D721Med (cell line): ENCODE results near the gene TBC1D1.

Experiments used
- DNase-seq: peaks from one replicate; pipeline ENCODE4 v3.0.0; 2011; ENCODE audit warnings: low spot score; ENCODE audit not compliant: insufficient read length
- FAIRE-seq: peaks from 2 replicates; lab custom pipeline; 2011; peaks lifted over from hg19 to GRCh38; lab: Jason Lieb, UNC
- CTCF ChIP-seq: IDR thresholded peaks from 2 replicates; pipeline ENCODE4 v1.5.1; 2012; ENCODE audit warnings: mild to moderate bottlenecking, control low read depth; ENCODE audit not compliant: insufficient read depth; ENCODE audit errors: missing control alignments

TBC1D1 gene

DNA sequence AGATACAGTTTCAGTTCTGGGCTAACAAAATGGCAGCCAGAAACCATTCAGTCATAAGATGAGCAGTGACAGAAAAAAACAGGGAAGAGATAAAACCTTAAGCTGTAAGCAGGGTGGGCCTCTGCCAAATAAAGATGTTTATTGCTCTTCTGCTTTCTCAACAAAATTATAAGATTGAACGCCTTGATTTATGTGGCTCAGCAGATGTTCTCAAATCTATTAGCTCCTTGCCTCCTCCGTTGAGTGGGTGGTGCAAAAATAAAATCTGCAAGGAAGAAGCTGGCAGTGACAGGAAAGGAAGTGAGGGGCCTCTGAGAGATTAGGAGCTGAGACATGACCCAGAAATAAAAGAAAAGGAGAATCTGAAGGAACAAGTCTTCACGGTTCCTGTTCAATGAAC lies 275.9 kb downstream of the TBC1D1 start:
- DNase-seq (no peak), FAIRE-seq (no peak)
- no peak for TF ChIP-seq CTCF

DNA sequence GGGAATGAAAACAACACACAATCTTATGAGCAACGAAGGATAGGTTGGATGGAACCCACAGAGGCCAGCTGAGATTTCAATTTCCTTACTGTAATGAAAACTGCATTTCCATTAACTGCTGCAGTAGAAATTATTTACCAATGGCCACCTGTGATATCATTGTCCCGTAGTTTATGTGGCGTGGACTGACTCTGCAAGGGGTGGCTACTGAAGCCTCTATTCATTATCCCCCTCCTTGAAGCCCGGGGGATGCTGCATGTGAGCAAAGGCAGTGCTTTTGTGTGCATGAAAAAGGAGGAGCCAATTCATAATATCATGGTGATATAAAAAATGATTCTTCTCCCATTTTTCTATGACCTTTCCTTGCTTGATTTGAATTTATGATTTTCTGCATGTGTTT lies 277.1 kb downstream of the TBC1D1 start:
- DNase-seq = no peak
- TF ChIP-seq CTCF = no peak
- no peak for FAIRE-seq

- no peak for TF ChIP-seq CTCF
- no peak for FAIRE-seq
- DNase-seq = no peak
These were observed 278.6 kb downstream of the TBC1D1 start for GRCh38 chr4:38169524-38169923.

DNA sequence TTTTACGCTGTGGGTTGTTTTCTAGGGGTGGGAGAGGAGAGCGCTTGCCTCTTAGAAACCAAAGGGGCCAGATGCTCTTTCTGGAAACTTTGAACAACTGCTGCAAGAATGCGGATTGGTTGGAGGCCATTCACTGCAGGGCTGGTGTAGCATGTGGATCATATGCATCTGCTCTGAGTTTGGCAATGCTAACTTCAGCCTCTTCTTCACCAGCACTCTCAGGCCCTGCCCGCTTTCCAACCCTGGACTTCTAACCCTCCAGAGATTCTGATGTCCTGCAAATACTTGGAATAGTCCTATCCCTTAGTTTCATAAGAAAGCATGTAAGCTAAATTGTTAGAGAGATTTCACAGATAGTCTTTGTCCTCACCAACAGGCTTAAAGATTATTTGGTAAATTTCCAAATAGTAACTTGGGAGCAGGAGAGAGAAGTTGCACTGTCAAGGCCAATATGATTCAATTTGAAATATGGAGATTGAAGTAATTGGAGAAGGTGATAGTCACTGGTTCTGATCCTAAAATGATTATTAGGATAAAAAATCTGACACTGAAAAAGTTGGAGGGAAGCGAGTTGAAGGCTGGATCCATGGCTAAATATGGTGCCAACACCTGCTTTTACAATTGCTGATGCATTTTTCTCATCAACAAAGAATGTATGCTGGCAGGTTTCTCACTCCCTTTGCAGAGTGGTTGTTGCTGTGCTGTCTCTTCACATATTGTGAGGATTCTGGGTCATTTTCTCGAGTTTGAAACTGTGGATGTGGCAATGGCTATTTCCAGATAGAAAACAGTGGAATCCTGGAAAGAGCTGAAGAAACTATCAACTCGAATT lies 279.7 kb downstream of the TBC1D1 start:
- TF ChIP-seq CTCF = no peak
- DNase-seq (no peak), FAIRE-seq (no peak)

- TF ChIP-seq CTCF = no peak
- no peak for FAIRE-seq
- DNase-seq = no peak
These were observed 281.2 kb downstream of the TBC1D1 start for GRCh38 chr4:38172078-38172477.

DNA sequence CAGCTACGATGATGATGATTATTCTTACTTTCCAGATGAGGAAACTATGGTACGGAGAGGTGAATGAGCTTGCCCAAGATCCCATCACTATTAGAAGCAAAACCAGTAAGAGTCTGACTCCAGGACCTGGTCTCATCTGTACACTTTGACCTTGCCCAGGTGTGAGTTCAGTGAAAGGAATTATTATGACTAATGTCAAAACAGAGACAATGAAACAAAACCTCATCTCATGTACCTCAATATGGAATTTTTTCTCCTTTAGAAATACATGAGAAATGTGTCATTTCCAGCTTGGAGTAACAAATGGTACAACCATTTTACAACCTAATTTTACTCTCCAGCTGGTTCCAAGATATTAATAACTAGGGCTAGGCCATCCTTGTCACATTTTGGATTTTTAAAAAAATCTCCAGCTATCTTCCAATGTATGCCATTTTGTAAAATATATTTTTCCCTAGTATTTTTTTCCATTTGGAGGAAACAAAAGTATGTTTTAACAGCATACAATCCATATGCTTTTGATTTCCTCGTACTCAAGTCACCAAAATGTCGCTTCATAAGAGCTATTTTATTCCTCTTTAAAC lies 283.1 kb downstream of the TBC1D1 start:
- TF ChIP-seq CTCF = no peak
- DNase-seq = no peak
- no peak for FAIRE-seq

- no peak for TF ChIP-seq CTCF
- no peak for DNase-seq
- FAIRE-seq = no peak
These were observed 283.9 kb downstream of the TBC1D1 start for GRCh38 chr4:38174801-38175200.
